Measurements from ENCODE around the gene RTN1.

RTN1 gene

GRCh38 chr14:59831121-59831730, 39.4 kb downstream of the RTN1 start:
- H3K36me3 ChIP-seq: no peaks in the 10 kb centered on the region

DNA sequence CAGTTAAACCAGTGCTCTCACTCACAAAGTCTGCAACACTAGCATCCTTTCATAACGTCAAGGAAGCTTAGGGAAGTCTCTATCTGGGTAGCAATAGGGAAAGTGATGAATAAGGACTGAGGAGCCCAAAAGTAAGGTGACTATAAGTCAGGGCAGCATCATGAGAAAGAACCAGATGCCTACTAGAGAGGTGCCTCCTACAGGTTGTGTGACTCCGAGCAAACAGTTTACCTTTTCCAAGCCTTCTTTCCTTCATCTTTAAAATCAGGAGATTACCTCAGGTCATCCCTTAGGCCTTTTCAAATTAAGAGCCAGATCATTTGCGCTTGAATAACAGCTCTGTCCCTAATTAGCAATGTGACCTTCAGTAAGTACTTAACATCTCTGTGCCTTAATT, 40.2 kb downstream of the RTN1 start:
- peaks cover 7% of the 10 kb centered on the region for H3K4me1 ChIP-seq
- H3K9ac ChIP-seq: no peak overlapping the region
- H3K27ac ChIP-seq: no peak overlapping the region
- TF ChIP-seq Cebpa-rat (IDR thresholded peaks at IDR 0.05): no peak
- H4K20me1 ChIP-seq: no peaks in the 10 kb centered on the region
- H3K4me2 ChIP-seq: no peak overlapping the region
- no peaks in the 10 kb centered on the region for H3K27me3 ChIP-seq
- H3K4me3 ChIP-seq: no peak overlapping the region
- H3K9me3 ChIP-seq: no peaks in the 10 kb centered on the region
- H3K36me3 ChIP-seq: no peaks in the 10 kb centered on the region

More at GRCh38 chr14:59831121-59831730, 39.4 kb downstream of the RTN1 start:
- H3K9ac ChIP-seq: no peak overlapping the region
- no peaks in the 10 kb centered on the region for H3K9me3 ChIP-seq
- H3K27ac ChIP-seq: no peak overlapping the region
- no peaks in the 10 kb centered on the region for H4K20me1 ChIP-seq
- no peaks in the 10 kb centered on the region for H3K27me3 ChIP-seq
- H3K4me3 ChIP-seq: no peak overlapping the region
- no peak for TF ChIP-seq Cebpa-rat (IDR thresholded peaks at IDR 0.05)
- H3K4me2 ChIP-seq: no peak overlapping the region
- H3K4me1 ChIP-seq: peaks cover 7% of the 10 kb centered on the region

GRCh38 chr14:59829469-59830337, 40.9 kb downstream of the RTN1 start:
- TF ChIP-seq Cebpa-rat (IDR thresholded peaks at IDR 0.05): no peak
- Histone ChIP-seq H3K27me3 (no peaks in the 10 kb centered on the region), H3K4me1 (peaks cover 7% of the 10 kb centered on the region), H3K4me2 (no peak overlapping the region), H3K9ac (no peak overlapping the region), H4K20me1 (no peaks in the 10 kb centered on the region), H3K4me3 (no peak overlapping the region), H3K36me3 (no peaks in the 10 kb centered on the region), H3K9me3 (no peaks in the 10 kb centered on the region), H3K27ac (no peak overlapping the region)

GRCh38 chr14:59828276-59828675, 42.3 kb downstream of the RTN1 start:
- H3K9ac ChIP-seq: no peak overlapping the region
- H3K4me1 ChIP-seq: peaks cover 7% of the 10 kb centered on the region
- H3K27me3 ChIP-seq: no peaks in the 10 kb centered on the region
- H3K36me3 ChIP-seq: no peaks in the 10 kb centered on the region
- TF ChIP-seq Cebpa-rat (IDR thresholded peaks at IDR 0.05): no peak
- no peak overlapping the region for H3K4me3 ChIP-seq
- no peak overlapping the region for H3K27ac ChIP-seq
- no peaks in the 10 kb centered on the region for H4K20me1 ChIP-seq
- no peak overlapping the region for H3K4me2 ChIP-seq
- H3K9me3 ChIP-seq: no peaks in the 10 kb centered on the region

- Histone ChIP-seq H4K20me1 (no peaks in the 10 kb centered on the region), H3K36me3 (no peaks in the 10 kb centered on the region), H3K27ac (no peak overlapping the region), H3K9ac (no peak overlapping the region), H3K4me3 (no peak overlapping the region), H3K9me3 (no peaks in the 10 kb centered on the region), H3K27me3 (no peaks in the 10 kb centered on the region), H3K4me1 (peaks cover 7% of the 10 kb centered on the region), H3K4me2 (no peak overlapping the region)
- no peak for TF ChIP-seq Cebpa-rat (IDR thresholded peaks at IDR 0.05)
These were observed 43.2 kb downstream of the RTN1 start for GRCh38 chr14:59827401-59827800.

GRCh38 chr14:59826150-59826549, 44.4 kb downstream of the RTN1 start:
- H4K20me1 ChIP-seq: no peaks in the 10 kb centered on the region
- H3K36me3 ChIP-seq: no peaks in the 10 kb centered on the region
- H3K4me3 ChIP-seq: no peak overlapping the region
- H3K27me3 ChIP-seq: no peaks in the 10 kb centered on the region
- no peak overlapping the region for H3K9ac ChIP-seq
- no peak overlapping the region for H3K27ac ChIP-seq
- no peak overlapping the region for H3K4me2 ChIP-seq
- H3K4me1 ChIP-seq: peaks cover 7% of the 10 kb centered on the region
- no peak for TF ChIP-seq Cebpa-rat (IDR thresholded peaks at IDR 0.05)
- H3K9me3 ChIP-seq: no peaks in the 10 kb centered on the region

GRCh38 chr14:59823179-59823578, 47.4 kb downstream of the RTN1 start:
- H3K27me3 ChIP-seq: no peaks in the 10 kb centered on the region
- no peaks in the 10 kb centered on the region for H3K4me1 ChIP-seq
- H3K9ac ChIP-seq: no peak overlapping the region
- H3K4me3 ChIP-seq: no peak overlapping the region
- no peak overlapping the region for H3K27ac ChIP-seq
- H3K36me3 ChIP-seq: no peaks in the 10 kb centered on the region
- no peak overlapping the region for H3K4me2 ChIP-seq
- no peak for TF ChIP-seq Cebpa-rat (IDR thresholded peaks at IDR 0.05)
- peaks cover 13% of the 10 kb centered on the region for H3K9me3 ChIP-seq
- H4K20me1 ChIP-seq: no peaks in the 10 kb centered on the region

DNA sequence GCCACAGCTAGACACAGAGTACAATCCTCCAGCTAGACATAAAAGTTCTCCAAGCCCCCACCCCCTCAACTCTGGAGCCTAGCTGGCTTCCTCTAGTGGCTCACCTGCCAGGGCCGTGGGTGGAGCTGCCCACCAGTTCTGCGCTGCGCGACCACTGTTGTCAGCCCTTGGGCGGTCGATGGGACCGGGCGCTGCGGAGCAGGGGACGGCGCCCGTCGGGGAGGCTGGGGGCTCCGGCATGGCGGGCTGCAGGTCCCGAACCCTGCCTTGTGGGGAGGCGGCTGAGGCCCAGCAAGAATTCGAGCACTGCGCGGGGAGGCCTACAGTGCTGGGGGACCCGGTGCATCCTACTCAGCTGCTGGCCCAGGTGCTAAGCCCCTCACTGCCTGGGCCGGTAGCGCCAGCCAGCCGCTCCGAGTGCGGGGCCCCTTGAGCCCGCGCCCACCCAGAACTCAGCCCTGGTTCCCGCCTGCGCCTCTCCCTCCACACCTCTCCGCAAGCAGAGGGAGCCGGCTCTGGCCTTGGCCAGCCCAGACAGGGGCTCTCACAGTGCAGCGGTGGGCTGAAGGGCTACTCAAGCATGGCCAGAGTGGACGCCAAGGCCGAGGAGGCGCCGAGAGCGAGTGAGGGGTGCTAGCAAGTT, 51.0 kb downstream of the RTN1 start:
- peaks cover 13% of the 10 kb centered on the region for H3K9me3 ChIP-seq
- H3K27ac ChIP-seq: no peak overlapping the region
- no peak for TF ChIP-seq Cebpa-rat (IDR thresholded peaks at IDR 0.05)
- no peaks in the 10 kb centered on the region for H3K4me1 ChIP-seq
- no peaks in the 10 kb centered on the region for H3K36me3 ChIP-seq
- no peak overlapping the region for H3K4me3 ChIP-seq
- H3K27me3 ChIP-seq: no peaks in the 10 kb centered on the region
- H3K4me2 ChIP-seq: no peak overlapping the region
- no peak overlapping the region for H3K9ac ChIP-seq
- H4K20me1 ChIP-seq: no peaks in the 10 kb centered on the region

- Histone ChIP-seq H3K9ac (no peak overlapping the region), H3K27ac (no peak overlapping the region), H4K20me1 (no peaks in the 10 kb centered on the region), H3K9me3 (peaks cover 13% of the 10 kb centered on the region), H3K36me3 (no peaks in the 10 kb centered on the region), H3K4me2 (no peak overlapping the region), H3K4me1 (no peaks in the 10 kb centered on the region), H3K27me3 (no peaks in the 10 kb centered on the region), H3K4me3 (no peak overlapping the region)
- TF ChIP-seq Cebpa-rat (IDR thresholded peaks at IDR 0.05): no peak
These were observed 53.6 kb downstream of the RTN1 start for GRCh38 chr14:59816941-59817340.

DNA sequence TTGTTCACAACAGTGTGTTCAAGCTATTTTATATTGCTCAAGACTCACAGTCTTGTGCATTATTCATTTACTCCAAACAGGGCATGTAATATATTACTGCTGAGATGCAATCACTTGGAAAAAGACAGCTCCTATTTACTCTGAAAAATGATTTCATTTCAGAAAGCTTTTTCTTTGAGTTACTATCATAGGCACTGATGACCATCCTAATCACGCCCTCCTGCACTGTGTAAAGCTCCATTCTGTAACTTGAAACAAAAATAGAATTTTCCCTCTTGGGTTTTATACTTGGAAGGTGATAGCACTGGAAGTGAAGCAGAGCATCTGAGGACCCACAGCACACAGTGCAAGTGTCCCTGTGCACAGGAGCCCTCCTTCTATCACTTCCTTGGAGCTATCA, 55.6 kb downstream of the RTN1 start:
- no peak overlapping the region for H3K4me3 ChIP-seq
- H3K4me2 ChIP-seq: no peak overlapping the region
- H3K36me3 ChIP-seq: no peaks in the 10 kb centered on the region
- H3K9ac ChIP-seq: no peak overlapping the region
- H3K27me3 ChIP-seq: no peaks in the 10 kb centered on the region
- no peaks in the 10 kb centered on the region for H4K20me1 ChIP-seq
- no peak overlapping the region for H3K27ac ChIP-seq
- H3K9me3 ChIP-seq: peaks cover 13% of the 10 kb centered on the region
- H3K4me1 ChIP-seq: no peaks in the 10 kb centered on the region
- TF ChIP-seq Cebpa-rat (IDR thresholded peaks at IDR 0.05): no peak

Data from BLaER1 (cell line).